Suppressor macrophage treated with lipopolysaccharide for 4 hours (primary cell): ENCODE results near the gene TEX101.
"Not testable (repeated sequence)": the region's sequence is repeated elsewhere in the genome, so short reads cannot be mapped to it uniquely, and the experiment has no call there.

Experiments
- DNase-seq: peaks from one replicate; pipeline ENCODE4 v3.0.0-alpha.2; 2020

The TEX101 gene

GRCh38 chr19:43422000-43422688 lies 7.5 kb downstream of the TEX101 start:
- DNase-seq = no peak

GRCh38 chr19:43422689-43423066 lies 8.0 kb downstream of the TEX101 start:
- DNase-seq = no peak

- no peak for DNase-seq
Observed at GRCh38 chr19:43423779-43424178, 9.1 kb downstream of the TEX101 start.

- DNase-seq = peak; percentile 11
Observed at GRCh38 chr19:43425567-43426392, 11.1 kb downstream of the TEX101 start.

DNA sequence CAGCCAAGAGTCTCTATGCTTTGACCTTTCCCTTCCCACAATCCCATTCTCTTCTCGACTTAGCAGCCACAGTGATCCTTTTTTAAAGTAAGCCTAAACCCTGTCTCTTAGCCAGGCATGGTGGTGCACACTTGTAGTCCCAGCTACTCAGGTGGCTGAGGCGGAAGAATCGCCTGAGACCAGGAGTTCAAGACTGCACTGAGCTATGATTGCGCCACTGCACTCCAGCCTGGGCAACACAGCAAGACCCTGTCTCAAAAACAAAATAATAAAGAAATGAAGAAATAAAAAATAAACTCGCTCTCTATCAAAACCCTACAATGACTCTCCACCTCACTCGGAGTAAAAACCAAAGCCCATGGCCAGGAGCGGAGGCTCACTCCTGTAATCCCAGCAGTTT lies 14.7 kb downstream of the TEX101 start:
- DNase-seq = no peak

- peak; percentile 65 for DNase-seq
Observed at GRCh38 chr19:43430142-43430710, 15.5 kb downstream of the TEX101 start.

- no peak for DNase-seq
Observed at GRCh38 chr19:43430976-43431375, 16.3 kb downstream of the TEX101 start.

DNA sequence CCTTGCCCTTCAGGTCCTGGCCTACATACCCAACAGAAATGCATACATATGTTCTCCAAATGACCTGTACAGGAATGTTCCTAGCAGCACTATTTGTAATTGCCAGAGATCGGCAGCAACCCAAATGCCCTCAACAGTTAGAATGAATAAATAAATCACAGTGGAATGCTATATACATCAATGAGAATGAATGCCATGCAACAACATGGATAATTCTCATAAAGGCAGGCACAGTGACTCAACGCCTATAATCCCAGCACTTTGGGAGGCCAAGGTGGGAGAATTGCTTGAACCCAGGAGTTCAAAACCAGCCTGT lies 18.6 kb downstream of the TEX101 start:
- DNase-seq = no peak

GRCh38 chr19:43433689-43434088 lies 19.0 kb downstream of the TEX101 start:
- DNase-seq = no peak

GRCh38 chr19:43435775-43436174 lies 21.1 kb downstream of the TEX101 start:
- no peak for DNase-seq

DNA sequence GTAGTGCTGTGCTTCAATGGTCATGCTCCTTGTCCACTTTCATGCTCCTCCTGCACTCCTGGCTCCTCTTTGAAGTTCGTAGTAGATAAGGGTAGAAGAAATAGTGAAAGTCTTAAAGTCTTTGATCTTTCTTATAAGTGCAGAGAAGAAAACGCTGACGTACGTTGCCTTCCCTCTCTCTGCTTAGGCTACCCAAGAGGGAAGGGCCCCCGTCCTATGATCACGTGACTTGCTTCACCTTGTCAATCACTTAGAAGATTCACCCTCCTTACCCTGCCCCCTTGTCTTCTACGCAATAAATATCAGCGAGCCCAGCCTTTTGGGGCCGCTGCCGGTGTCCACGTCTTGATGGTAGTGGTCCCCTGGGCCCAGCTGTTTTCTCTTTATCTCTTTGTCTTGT lies 22.6 kb downstream of the TEX101 start:
- DNase-seq = not testable (repeated sequence)

GRCh38 chr19:43437712-43438111 lies 23.0 kb downstream of the TEX101 start:
- no peak for DNase-seq

- peak; percentile 23 for DNase-seq
Observed at GRCh38 chr19:43438291-43439031, 23.8 kb downstream of the TEX101 start.

DNA sequence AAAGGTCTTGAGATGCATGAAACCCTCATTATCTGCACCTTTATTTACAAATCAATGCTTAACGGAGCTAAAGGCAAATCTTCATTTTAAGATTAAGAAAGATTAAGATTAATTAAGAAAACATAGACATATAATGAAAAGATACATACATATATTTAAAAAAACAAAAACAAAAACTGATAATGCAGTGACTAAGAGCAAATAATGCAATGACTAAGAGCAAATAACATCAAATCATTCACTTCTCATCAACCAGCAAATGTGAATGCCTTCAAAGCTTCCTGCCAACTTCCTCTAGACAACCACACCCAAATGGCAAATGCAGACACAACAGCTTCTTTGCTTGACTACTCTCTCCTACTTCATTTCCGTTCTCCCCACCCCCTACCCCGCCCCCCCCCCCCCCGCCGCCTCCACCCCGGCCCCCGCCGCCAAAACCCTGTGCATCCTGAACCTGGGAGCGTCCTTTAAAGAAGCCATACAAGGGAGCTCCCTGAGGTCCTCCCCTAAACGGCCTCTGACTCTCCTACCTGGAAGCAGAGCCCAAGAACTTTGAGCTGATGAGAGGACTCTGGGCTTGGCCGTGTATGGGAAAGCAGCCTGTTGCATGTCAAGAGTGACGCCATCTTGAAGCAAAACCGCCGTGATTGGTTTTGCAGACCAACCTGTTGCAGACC lies 24.5 kb downstream of the TEX101 start:
- DNase-seq = peak; percentile 63

GRCh38 chr19:43439709-43440063 lies 25.0 kb downstream of the TEX101 start:
- no peak for DNase-seq

- DNase-seq = peak; percentile 24
Observed at GRCh38 chr19:43441716-43442115, 27.0 kb downstream of the TEX101 start.

GRCh38 chr19:43444091-43444490 lies 29.4 kb downstream of the TEX101 start:
- not testable (repeated sequence) for DNase-seq

- DNase-seq = peak; percentile 20
Observed at GRCh38 chr19:43444531-43445287, 30.0 kb downstream of the TEX101 start.

DNA sequence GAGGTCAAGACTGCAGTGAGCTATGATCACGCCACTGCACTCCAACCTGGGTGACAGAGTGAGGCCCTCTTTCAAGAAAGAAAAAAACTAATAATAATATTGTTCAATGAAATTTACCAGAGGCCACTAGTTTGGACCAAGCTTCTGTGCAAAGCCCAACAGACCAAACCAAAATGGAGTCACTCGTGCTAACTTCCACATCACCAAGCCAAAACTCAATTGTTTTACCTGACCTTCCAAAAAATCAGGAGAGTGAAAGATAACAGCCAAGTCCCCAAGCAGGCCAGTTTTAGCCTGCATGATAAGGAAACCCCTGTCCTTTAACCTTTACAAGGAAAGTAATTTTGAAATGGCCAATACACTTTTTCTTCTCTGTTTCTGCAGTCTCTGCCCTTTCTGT lies 30.7 kb downstream of the TEX101 start:
- no peak for DNase-seq

DNA sequence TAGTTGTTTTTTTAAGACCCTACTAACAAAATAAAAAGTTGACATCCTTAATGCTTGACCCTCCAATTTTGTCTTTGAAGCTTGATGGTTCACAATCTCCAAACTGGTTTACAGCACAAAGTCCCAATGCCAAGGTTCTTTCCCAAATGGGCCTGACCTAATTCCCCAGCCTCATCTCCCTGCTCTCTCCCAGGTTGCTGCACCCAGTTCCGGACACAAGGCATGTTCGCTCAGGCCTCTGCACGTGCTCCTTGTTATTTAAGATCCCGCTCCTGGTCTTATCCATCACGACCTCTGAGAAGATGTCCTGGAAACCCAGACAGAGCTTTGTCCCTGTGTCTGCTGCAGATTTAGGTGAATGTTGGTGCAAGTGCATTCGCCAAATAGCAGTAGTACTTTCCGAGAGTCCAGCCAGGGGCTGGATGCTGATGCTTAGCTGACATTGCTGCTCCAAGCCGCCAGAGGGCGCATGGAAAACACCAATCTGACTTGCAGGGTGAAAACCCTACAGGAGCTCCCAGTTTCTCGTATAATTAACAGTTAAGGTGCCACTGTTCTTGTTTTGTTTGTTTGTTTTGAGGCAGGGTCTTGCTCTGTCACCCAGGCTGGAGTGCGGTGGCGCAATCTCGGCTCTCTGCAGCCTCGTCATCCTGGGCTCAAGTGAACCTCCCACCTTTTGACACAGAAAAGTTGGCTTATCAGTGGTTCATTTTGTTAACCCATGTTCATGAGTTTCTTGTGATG lies 32.2 kb downstream of the TEX101 start:
- DNase-seq = peak; percentile 89

DNA sequence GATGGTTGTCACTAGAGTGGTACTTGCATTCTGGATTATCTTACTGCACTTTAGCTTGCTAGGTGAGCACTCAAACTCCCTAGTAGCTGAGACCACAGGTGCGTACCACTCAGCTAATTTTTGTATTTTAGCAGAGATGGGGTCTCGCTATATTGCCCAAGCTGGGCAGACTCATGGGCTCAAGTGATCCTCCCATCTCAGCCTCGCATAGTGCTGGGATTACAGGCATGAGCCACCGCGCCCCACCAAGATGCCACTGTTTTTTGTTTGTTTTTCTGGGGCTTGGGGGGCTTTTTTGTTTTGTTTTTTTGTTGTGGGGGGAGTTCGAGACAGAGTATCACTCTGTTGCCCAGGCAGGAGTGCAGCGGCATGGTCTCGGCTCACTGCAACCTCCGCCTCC lies 33.0 kb downstream of the TEX101 start:
- no peak for DNase-seq
